Cardiac fibroblast (primary cell): ENCODE data around the gene DDX27.

Experiments
- DNase-seq, 2 donors: peaks; one replicate each; pipeline versions ENCODE4 v3.0.0 to v3.0.0-alpha.2; 2010; ENCODE audit warnings: low read depth in 2 of 2
- H3K4me3 ChIP-seq, 2 donors: replicated peaks in 1 of 2; 1 replicate in 1 of 2; 2 replicates in 1 of 2; pipeline ENCODE4 v1.5.1; 2011; ENCODE audit warnings: low read depth in 2 of 2, low read length in 2 of 2, mild to moderate bottlenecking in 2 of 2, moderate library complexity in 1 of 2
- CTCF ChIP-seq: IDR thresholded peaks from one replicate; pipeline ENCODE4 v1.5.1; 2011; ENCODE audit warnings: low read depth, mild to moderate bottlenecking, low read length, inconsistent platforms

DDX27 gene

DNA sequence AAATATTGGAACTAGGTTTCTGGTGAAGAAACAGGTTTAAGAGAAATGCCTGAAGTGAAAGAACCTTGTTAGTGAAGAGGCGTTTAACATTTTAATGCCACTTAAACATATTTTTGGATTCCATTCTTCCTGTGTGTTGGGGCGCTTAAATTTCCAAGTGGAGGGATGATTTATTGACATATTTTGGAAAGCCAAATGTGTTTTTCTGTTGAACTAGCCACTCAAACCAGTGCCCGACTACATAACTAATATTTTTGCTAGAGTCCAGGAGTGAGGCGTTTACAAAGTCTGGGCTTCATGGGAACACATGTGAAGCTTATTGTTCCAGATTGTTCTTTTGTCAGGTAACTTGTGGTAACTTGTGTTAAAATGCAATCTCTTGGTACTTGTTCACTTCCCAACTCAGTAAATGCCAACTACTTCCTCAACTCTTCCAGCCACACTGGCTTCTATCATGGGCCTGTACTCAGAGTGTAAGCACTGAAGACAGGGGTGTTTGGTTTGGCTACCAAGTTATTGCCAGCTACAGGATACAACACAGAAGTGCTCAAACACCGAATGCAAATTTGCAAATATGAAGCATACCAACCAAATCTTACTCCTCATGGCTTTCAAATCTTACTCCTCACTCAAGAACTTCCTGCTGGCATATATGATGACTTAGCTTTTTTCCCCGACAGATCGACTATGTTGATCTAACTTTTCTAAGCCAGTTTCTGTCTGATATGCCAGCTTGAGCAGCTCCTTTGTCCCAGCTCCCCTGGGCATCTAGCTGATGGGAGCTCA is 60.7 kb downstream of the DDX27 start:
- DNase-seq, result peak in 1 of 2 donors; percentile 37
- TF ChIP-seq CTCF, result no peak
- H3K4me3 ChIP-seq, result peak overlapping the region; percentile 80 to 94

DNA sequence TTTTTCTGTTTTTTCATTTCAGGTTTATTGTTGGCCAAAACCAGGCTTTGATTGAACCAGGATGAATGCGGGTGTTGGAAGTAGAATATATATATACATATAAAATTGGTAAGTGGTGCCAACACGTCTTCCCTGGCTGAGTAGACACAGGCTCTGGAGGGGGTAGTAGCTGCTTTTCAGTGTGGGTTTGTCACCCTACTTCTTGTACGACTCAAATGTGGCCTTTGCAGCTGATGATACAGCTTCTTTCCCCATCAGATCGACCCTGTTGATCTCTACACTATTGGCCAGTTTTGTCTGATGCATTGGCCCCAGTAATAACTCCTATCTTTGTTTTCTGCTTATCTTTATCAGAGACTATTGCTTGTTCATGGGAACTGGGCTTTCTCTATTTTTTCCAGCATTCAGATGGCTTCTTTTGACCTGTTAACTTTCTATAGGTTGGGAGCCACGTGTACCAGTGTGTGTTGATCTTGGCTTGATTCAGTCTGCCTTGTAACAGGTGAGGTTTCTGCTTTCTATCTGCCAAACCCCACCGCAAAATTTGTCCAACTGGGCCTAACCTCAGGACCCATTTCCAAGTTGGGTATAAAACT is 61.3 kb downstream of the DDX27 start:
- DNase-seq, result no peak
- peak overlapping the region; percentile 80 to 94 for H3K4me3 ChIP-seq
- no peak for TF ChIP-seq CTCF

DNA sequence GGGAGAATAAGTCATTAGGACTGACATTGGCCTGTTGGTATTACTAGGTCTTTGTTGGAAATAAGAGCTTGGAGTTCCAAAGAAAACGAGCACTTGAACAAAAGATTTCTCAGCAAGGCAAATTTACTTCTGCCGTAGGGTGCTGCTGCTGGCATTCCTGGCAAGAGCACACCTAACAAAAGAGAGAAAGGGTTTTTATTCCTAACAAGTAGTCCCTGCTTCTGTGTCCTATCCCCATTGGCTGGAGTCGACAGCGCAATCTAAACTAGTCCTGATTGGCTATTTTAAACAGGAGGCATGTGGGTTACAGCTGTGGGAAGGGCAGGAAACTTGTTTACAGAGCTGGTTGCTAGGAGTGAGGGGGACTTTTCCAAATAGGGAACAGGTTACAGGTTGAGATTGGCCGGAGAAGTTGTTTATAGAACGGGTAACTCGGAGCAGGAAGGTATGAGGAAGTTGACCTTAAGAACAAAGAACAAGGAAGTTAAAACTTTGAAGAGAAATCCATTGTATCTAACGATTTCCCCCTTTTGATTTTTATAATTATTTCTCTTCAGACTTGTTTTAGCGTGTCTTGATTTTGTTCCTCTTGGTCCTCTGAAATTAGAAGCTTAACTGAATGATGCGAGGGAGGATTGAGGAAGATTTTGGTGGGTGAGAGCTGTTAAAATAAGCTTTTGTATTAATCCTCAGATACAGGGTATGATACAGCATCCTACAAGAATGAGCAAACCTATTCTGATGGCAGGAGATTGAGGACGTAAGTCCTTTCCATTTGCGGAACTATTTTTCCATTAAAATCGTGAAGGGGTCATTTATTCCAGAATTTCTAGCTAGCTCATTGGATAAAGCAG is 62.1 kb downstream of the DDX27 start:
- peak in 1 of 2 donors; percentile 60 for DNase-seq
- TF ChIP-seq CTCF, result no peak
- H3K4me3 ChIP-seq, result peak overlapping the region; percentile 2 to 94

GRCh38 chr20:49281913-49282467 is 62.8 kb downstream of the DDX27 start:
- H3K4me3 ChIP-seq, result peak overlapping the region in 1 of 2 donors; percentile 94

GRCh38 chr20:49282584-49283171 is 63.5 kb downstream of the DDX27 start:
- H3K4me3 ChIP-seq, result peak overlapping the region; percentile 6 to 94
- no peak for DNase-seq
- no peak for TF ChIP-seq CTCF

More at GRCh38 chr20:49281913-49282467, 62.8 kb downstream of the DDX27 start:
- DNase-seq, result no peak
- no peak for TF ChIP-seq CTCF

DNA sequence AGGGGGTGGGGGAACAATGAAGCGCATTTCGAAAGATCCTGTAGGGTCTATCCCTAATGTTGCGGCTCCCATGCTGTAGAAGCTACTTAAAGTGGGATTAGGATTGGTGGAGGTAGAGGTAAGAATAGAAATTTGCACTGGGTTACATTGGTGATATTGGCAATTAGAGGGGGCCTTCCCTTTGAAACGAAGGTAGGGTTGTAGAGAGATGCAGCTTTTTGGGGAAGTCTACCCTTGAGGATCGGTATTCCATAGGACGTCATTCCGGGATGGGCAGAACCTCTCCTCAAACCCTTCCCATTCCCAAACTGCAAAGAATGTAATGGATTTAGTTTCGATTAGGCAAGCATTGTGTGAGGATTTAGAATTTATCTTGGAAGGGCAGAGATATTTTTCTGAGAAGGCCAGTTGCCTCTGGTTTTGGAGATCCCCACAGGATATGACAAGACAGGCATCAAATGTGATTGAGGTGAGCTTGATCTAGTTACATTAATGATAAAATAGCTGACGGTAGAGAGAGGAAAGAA is 64.0 kb downstream of the DDX27 start:
- DNase-seq, result no peak
- TF ChIP-seq CTCF, result no peak
- H3K4me3 ChIP-seq, result peak overlapping the region in 1 of 2 donors; percentile 94
